Neuronal stem cell (in vitro differentiated cells): ENCODE results near the gene PCDH8.
A peak's percentile ranks its signal among the peaks of the same experiment; 100 is the strongest.

ENCODE experiments used
- DNase-seq: peaks from one replicate; pipeline ENCODE4 v3.0.0-alpha.2; 2013; ENCODE audit warnings: low spot score
- H2AFZ ChIP-seq: one replicate; pipeline ENCODE4 v1.6.1; 2013; ENCODE audit warnings: mild to moderate bottlenecking, low read length, inconsistent platforms
- H2AK5ac ChIP-seq: 2 replicates; pipeline ENCODE4 v1.6.1; 2013; ENCODE audit warnings: low read depth, mild to moderate bottlenecking, inconsistent platforms, low read length, moderate library complexity, mixed read lengths
- H2BK120ac ChIP-seq: 2 replicates; pipeline ENCODE4 v1.6.1; 2013; ENCODE audit warnings: low read depth, mild to moderate bottlenecking, inconsistent platforms, low read length, moderate library complexity, mixed read lengths
- H2BK12ac ChIP-seq: one replicate; pipeline ENCODE4 v1.6.1; 2013; ENCODE audit warnings: low read length, inconsistent platforms
- H2BK15ac ChIP-seq: 2 replicates; pipeline ENCODE4 v1.6.1; 2013; ENCODE audit warnings: mild to moderate bottlenecking, low read length, inconsistent platforms, mixed read lengths
- H2BK5ac ChIP-seq: one replicate; pipeline ENCODE4 v1.6.1; 2013; ENCODE audit warnings: inconsistent platforms, mild to moderate bottlenecking, low read length, moderate library complexity
- H3K14ac ChIP-seq: one replicate; pipeline ENCODE4 v1.6.1; 2013; ENCODE audit warnings: low read length, inconsistent platforms
- H3K18ac ChIP-seq: 2 replicates; pipeline ENCODE4 v1.6.1; 2013; ENCODE audit warnings: low read length, inconsistent platforms
- H3K23ac ChIP-seq: 2 replicates; pipeline ENCODE4 v1.6.1; 2013; ENCODE audit warnings: low read depth, mild to moderate bottlenecking, mixed read lengths, low read length, inconsistent platforms; ENCODE audit not compliant: poor library complexity
- H3K27ac ChIP-seq: replicated peaks from 3 replicates; pipeline ENCODE4 v1.5.1; 2013; ENCODE audit warnings: low read length, inconsistent platforms
- H3K27me3 ChIP-seq, 3 experiments: 2 replicates each; pipeline ENCODE4 v1.6.1; 2013; ENCODE audit warnings: low read length in 3 of 3, mild to moderate bottlenecking in 2 of 3, inconsistent platforms in 1 of 3, low read depth in 1 of 3, mixed read lengths in 1 of 3, moderate library complexity in 1 of 3; ENCODE audit not compliant: control insufficient read depth in 3 of 3, insufficient read depth in 3 of 3
- H3K36me3 ChIP-seq, 2 donors: replicated peaks in 1 of 2; 2 replicates each; pipeline ENCODE4 v1.6.1; 2013; ENCODE audit warnings: low read length in 2 of 2; ENCODE audit not compliant: control insufficient read depth in 2 of 2, insufficient read depth in 2 of 2
- H3K4ac ChIP-seq: 2 replicates; pipeline ENCODE4 v1.6.1; 2013; ENCODE audit warnings: inconsistent platforms, mild to moderate bottlenecking, low read length, moderate library complexity
- H3K4me1 ChIP-seq, 2 donors: 1 replicate in 1 of 2; 2 replicates in 1 of 2; pipeline ENCODE4 v1.6.1; 2013; ENCODE audit warnings: low read length in 2 of 2, low read depth in 1 of 2; ENCODE audit not compliant: control insufficient read depth in 2 of 2, insufficient read depth in 1 of 2
- H3K4me2 ChIP-seq: one replicate; pipeline ENCODE4 v1.6.1; 2013; ENCODE audit warnings: mild to moderate bottlenecking, low read length, inconsistent platforms; ENCODE audit not compliant: insufficient read depth, poor library complexity, severe bottlenecking
- H3K4me3 ChIP-seq, 2 donors: 2 replicates each; pipeline ENCODE4 v1.5.1; 2013; ENCODE audit warnings: low read length in 2 of 2, mild to moderate bottlenecking in 2 of 2, inconsistent platforms in 1 of 2, moderate library complexity in 1 of 2
- H3K79me1 ChIP-seq: one replicate; pipeline ENCODE4 v1.6.1; 2013; ENCODE audit warnings: low read depth, mild to moderate bottlenecking, inconsistent platforms, low read length, moderate library complexity
- H3K9ac ChIP-seq: one replicate; pipeline ENCODE4 v1.6.1; 2013; ENCODE audit warnings: mild to moderate bottlenecking, low read depth, low read length, inconsistent platforms; ENCODE audit not compliant: poor library complexity
- H3K9me3 ChIP-seq, 2 donors: replicated peaks in 1 of 2; 2 replicates each; pipeline versions ENCODE3 to v1.6.1; 2013; ENCODE audit warnings: low read length in 2 of 2, mild to moderate bottlenecking in 2 of 2, inconsistent platforms in 1 of 2, low read depth in 1 of 2, mixed read lengths in 1 of 2, moderate library complexity in 1 of 2; ENCODE audit not compliant: control insufficient read depth in 2 of 2, insufficient read depth in 1 of 2
- H4K8ac ChIP-seq: one replicate; pipeline ENCODE4 v1.6.1; 2013; ENCODE audit warnings: low read depth, mild to moderate bottlenecking, inconsistent platforms, low read length, moderate library complexity
- H4K91ac ChIP-seq: one replicate; pipeline ENCODE4 v1.6.1; 2013; ENCODE audit warnings: low read length, low read depth, mild to moderate bottlenecking, inconsistent platforms; ENCODE audit not compliant: poor library complexity
- WGBS, 2 donors: extraction: QIAGEN DNeasy Blood & Tissue Kit; methylation state at CpG; one replicate each; pipeline ENCODE4 v1.1.7; 2013; ENCODE audit warnings: missing lambda C conversion rate in 2 of 2, mixed read lengths in 1 of 2; ENCODE audit not compliant: insufficient read length in 2 of 2, insufficient replicate concordance in 1 of 2; ENCODE audit errors: extremely low coverage in 2 of 2; 5-methylcytosine and 5-hydroxymethylcytosine counted together

PCDH8 gene

GRCh38 chr13:52840066-52840465, 8.4 kb downstream of the PCDH8 start:
- H3K27ac ChIP-seq = no peak overlapping the region
- no peak overlapping the region for H3K18ac ChIP-seq
- H3K36me3 ChIP-seq = peaks cover 0 to 20% of the 10 kb centered on the region in 2 donors
- H2BK120ac ChIP-seq = no peak overlapping the region
- H2AK5ac ChIP-seq = no peak overlapping the region
- no peak overlapping the region for H2BK12ac ChIP-seq
- no peak for DNase-seq
- H2AFZ ChIP-seq = no peak overlapping the region
- H3K9me3 ChIP-seq = peaks cover 3 to 10% of the 10 kb centered on the region in 2 donors
- no peak overlapping the region for H4K8ac ChIP-seq
- H3K79me1 ChIP-seq = no peaks in the 10 kb centered on the region
- H4K91ac ChIP-seq = no peak overlapping the region
- no peak overlapping the region for H3K4me2 ChIP-seq
- H3K23ac ChIP-seq = no peak overlapping the region
- H2BK15ac ChIP-seq = no peak overlapping the region
- no peak overlapping the region for H3K14ac ChIP-seq
- no peak overlapping the region for H2BK5ac ChIP-seq
- no peak overlapping the region for H3K4me3 ChIP-seq
- H3K27me3 ChIP-seq = peaks cover 0 to 8% (median 0%) of the 10 kb centered on the region in 3 experiments
- peaks cover 6 to 17% of the 10 kb centered on the region in 2 donors for H3K4me1 ChIP-seq
- H3K9ac ChIP-seq = no peak overlapping the region
- H3K4ac ChIP-seq = no peak overlapping the region
- WGBS, 2 donors = no CpG with 5 or more reads among the region's 6 CpGs

GRCh38 chr13:52838433-52839107, 9.9 kb downstream of the PCDH8 start:
- Histone ChIP-seq H2BK120ac (no peak overlapping the region), H3K36me3 (peaks cover 0 to 5% of the 10 kb centered on the region in 2 donors), H2BK12ac (no peak overlapping the region), H3K18ac (peak overlapping the region; percentile 29), H4K8ac (no peak overlapping the region), H3K4ac (no peak overlapping the region), H3K79me1 (no peaks in the 10 kb centered on the region), H3K27me3 (no peaks in the 10 kb centered on the region), H2BK5ac (no peak overlapping the region), H3K23ac (no peak overlapping the region), H3K4me1 (peaks cover 11 to 13% of the 10 kb centered on the region in 2 donors), H2AFZ (no peak overlapping the region), H3K4me3 (no peak overlapping the region), H3K9ac (no peak overlapping the region), H3K14ac (no peak overlapping the region), H3K4me2 (no peak overlapping the region), H2BK15ac (no peak overlapping the region), H2AK5ac (no peak overlapping the region), H3K9me3 (no peaks in the 10 kb centered on the region), H4K91ac (no peak overlapping the region), H3K27ac (no peak overlapping the region)
- WGBS, 2 donors = no CpG with 5 or more reads among the region's 6 CpGs
- no peak for DNase-seq

GRCh38 chr13:52837850-52838249, 10.6 kb downstream of the PCDH8 start:
- Histone ChIP-seq H3K4me3 (no peak overlapping the region), H3K18ac (no peak overlapping the region), H4K8ac (no peak overlapping the region), H3K9me3 (no peaks in the 10 kb centered on the region), H3K27me3 (no peaks in the 10 kb centered on the region), H2BK12ac (no peak overlapping the region), H3K4me2 (no peak overlapping the region), H4K91ac (no peak overlapping the region), H3K4ac (no peak overlapping the region), H2AFZ (no peak overlapping the region), H2BK15ac (no peak overlapping the region), H3K79me1 (no peaks in the 10 kb centered on the region), H2BK120ac (no peak overlapping the region), H3K36me3 (no peaks in the 10 kb centered on the region), H3K14ac (no peak overlapping the region), H2AK5ac (no peak overlapping the region), H3K27ac (no peak overlapping the region), H3K9ac (no peak overlapping the region), H3K4me1 (peaks cover 13 to 18% of the 10 kb centered on the region in 2 donors), H2BK5ac (no peak overlapping the region), H3K23ac (no peak overlapping the region)
- no CpG with 5 or more reads among the region's 2 CpGs for WGBS, 2 donors
- DNase-seq = no peak

- Histone ChIP-seq H3K4me1 (peaks cover 12 to 20% of the 10 kb centered on the region in 2 donors), H3K4me3 (no peak overlapping the region), H3K27ac (no peak overlapping the region), H3K27me3 (no peaks in the 10 kb centered on the region), H2BK12ac (no peak overlapping the region), H3K79me1 (no peaks in the 10 kb centered on the region), H3K9ac (no peak overlapping the region), H2BK120ac (no peak overlapping the region), H4K8ac (no peak overlapping the region), H3K23ac (no peak overlapping the region), H2BK15ac (no peak overlapping the region), H2BK5ac (no peak overlapping the region), H3K4me2 (no peak overlapping the region), H2AFZ (peak overlapping the region; percentile 30), H3K4ac (no peak overlapping the region), H4K91ac (no peak overlapping the region), H3K9me3 (no peaks in the 10 kb centered on the region), H3K36me3 (no peaks in the 10 kb centered on the region), H2AK5ac (no peak overlapping the region), H3K14ac (no peak overlapping the region), H3K18ac (no peak overlapping the region)
- DNase-seq = no peak
- WGBS, 2 donors = no CpG with 5 or more reads among the region's 2 CpGs
Observed at GRCh38 chr13:52835071-52835839, 13.2 kb downstream of the PCDH8 start.
